AG04450 (cell line): ENCODE results near the gene OSBPL2. TPM values are rescaled to one million over a fixed set of nuclear protein-coding genes. Genes with fewer than 3 reads are reported as not detected.

Experiments used
- CTCF ChIA-PET: fragments of 300-600, 350-600 bp; formaldehyde crosslinking; extraction: SDS; loops from one replicate; lab custom pipeline; 2022; ENCODE audit warnings: antibody characterized with exemption, inconsistent platforms; lab: Charles Lee
- POLR2A ChIA-PET: fragments of 350-600 bp; formaldehyde crosslinking; extraction: SDS; loops from one replicate; lab custom pipeline; 2021; ENCODE audit warnings: antibody characterized with exemption, inconsistent platforms; lab: Yijun Ruan, JAX
- DNase-seq: peaks from one replicate; pipeline ENCODE4 v3.0.0-alpha.2; 2011; ENCODE audit warnings: low read depth, low spot score
- H3K27ac ChIP-seq: one replicate; pipeline ENCODE4 v1.5.1; 2012; ENCODE audit warnings: low read depth, low read length, control low read depth
- H3K27me3 ChIP-seq: one replicate; pipeline ENCODE4 v1.6.0; 2012; ENCODE audit warnings: low read length; ENCODE audit not compliant: control insufficient read depth, insufficient read depth
- H3K4me3 ChIP-seq: 2 replicates; pipeline ENCODE4 v1.5.1; 2011; ENCODE audit warnings: mild to moderate bottlenecking, low read depth, low read length, control low read depth
- H3K9me3 ChIP-seq: 2 replicates; pipeline ENCODE4 v1.5.1; 2012; ENCODE audit warnings: low read length; ENCODE audit not compliant: control insufficient read depth, insufficient read depth
- polyA plus RNA-seq: library from polyadenylated mRNA; depleted of rRNA; stranded (reverse); fragments of >200 nt; gene quantifications from 2 replicates; pipeline ENCODE4 v1.2.3, GENCODE V29; 2011
- TF ChIP-seq, protein P1 (sequence below): IDR thresholded peaks from 2 replicates; pipeline ENCODE4 v1.5.1; 2011; ENCODE audit warnings: low read depth, low read length, control low read depth, inconsistent platforms

The OSBPL2 gene
- polyA plus RNA-seq, 1 experiment, result 18.5 TPM

DNA sequence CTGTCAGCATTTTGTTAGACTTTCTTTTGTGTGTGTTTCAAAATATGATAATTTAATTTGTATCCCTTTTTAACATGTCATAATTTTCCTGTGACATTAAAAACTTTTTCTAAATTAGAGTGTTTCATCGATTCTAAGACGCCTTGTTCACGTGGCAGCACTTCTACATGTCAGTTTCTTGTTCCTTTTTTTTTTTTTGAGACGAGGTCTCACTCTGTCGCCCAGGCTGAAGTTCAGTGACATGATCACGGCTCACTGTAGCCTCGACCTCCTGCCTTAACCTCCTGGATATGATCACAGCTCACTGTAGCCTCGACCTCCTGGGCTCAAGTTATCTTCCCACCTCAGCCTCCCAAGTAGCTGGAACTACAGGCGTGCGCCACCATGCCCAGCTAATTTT is 36.9 kb downstream of the OSBPL2 start:
- ChIA-PET CTCF (no interaction called here), POLR2A (no interaction called here)
- Histone ChIP-seq H3K27me3 (no peaks in the 10 kb centered on the region), H3K27ac (no peak overlapping the region), H3K4me3 (no peak overlapping the region), H3K9me3 (no peaks in the 10 kb centered on the region; the same call in 1 of the 2 replicates)
- no peak for DNase-seq
- TF ChIP-seq, protein P1, sequence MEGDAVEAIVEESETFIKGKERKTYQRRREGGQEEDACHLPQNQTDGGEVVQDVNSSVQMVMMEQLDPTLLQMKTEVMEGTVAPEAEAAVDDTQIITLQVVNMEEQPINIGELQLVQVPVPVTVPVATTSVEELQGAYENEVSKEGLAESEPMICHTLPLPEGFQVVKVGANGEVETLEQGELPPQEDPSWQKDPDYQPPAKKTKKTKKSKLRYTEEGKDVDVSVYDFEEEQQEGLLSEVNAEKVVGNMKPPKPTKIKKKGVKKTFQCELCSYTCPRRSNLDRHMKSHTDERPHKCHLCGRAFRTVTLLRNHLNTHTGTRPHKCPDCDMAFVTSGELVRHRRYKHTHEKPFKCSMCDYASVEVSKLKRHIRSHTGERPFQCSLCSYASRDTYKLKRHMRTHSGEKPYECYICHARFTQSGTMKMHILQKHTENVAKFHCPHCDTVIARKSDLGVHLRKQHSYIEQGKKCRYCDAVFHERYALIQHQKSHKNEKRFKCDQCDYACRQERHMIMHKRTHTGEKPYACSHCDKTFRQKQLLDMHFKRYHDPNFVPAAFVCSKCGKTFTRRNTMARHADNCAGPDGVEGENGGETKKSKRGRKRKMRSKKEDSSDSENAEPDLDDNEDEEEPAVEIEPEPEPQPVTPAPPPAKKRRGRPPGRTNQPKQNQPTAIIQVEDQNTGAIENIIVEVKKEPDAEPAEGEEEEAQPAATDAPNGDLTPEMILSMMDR, result no peak

DNA sequence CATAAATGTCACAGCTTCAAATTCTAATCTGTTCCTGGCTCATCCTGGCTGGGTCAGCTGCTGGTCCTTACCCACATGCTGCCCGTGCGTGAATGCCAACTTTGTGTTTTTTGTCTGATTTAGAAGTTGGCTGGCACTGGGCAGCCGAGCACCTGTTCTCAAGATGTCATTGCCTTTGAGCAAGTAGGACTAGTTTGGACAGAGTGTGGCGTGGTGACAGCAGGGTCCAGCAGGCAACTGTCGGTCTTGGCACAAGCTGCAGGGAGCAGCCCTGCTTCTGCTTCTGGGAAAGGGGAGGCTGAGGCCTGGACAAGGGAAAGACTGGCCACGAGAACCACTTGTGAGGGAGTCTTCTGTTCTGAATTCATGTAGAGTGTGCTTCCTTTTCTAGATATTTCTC is 38.1 kb downstream of the OSBPL2 start:
- no peak overlapping the region for H3K27ac ChIP-seq
- DNase-seq, result no peak
- no peak overlapping the region for H3K4me3 ChIP-seq
- POLR2A ChIA-PET, result no interaction called here
- CTCF ChIA-PET, result no interaction called here
- no peaks in the 10 kb centered on the region for H3K27me3 ChIP-seq
- H3K9me3 ChIP-seq, result no peaks in the 10 kb centered on the region; the same call in 1 of the 2 replicates
- TF ChIP-seq, protein P1, result no peak

DNA sequence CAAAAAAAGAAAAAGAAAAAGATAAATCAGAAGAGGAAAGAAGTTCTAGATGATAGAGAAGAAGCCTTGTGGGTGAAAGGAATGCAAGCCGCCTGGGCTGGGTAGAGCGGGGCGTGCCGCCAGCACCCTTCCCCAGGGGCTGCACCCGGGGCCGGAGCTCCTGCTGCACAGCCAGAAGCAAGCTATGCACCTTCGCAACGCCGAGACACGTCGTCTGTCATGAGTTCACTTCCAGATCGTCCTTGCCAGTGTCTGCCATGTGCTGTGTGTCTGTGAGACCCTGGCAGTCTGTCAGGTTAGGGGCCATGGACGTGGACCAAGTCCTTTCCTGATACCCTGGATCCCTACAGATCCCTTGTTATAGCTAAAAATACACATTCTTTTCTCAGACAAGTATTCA is 38.9 kb downstream of the OSBPL2 start:
- CTCF ChIA-PET, result no interaction called here
- H3K27me3 ChIP-seq, result no peaks in the 10 kb centered on the region
- no peak overlapping the region for H3K4me3 ChIP-seq
- no peak overlapping the region for H3K27ac ChIP-seq
- TF ChIP-seq, protein P1, result no peak
- DNase-seq, result no peak
- no peaks in the 10 kb centered on the region; the same call in 1 of the 2 replicates for H3K9me3 ChIP-seq
- POLR2A ChIA-PET, result no interaction called here

DNA sequence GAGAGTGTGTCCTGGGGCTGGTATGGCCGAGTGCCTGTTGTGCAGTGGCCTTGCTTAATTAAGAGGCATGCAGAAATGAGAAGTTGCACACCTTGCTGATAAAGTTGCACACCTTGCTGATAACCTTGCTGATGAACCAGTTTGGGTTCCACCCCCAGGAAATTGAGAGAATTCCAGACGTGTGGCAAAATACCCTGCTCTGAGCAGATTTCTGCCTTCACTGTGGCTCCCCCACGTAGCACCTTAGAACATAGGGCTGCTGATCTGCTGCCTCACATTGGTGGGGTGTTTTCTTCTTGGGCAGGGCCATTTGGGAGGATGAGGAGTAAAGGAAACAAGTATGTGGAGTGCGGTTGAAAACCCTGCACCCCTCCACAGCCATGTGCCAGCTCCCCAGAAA is 42.0 kb downstream of the OSBPL2 start:
- Histone ChIP-seq H3K9me3 (no peaks in the 10 kb centered on the region; the same call in 1 of the 2 replicates), H3K27ac (no peak overlapping the region), H3K4me3 (no peak overlapping the region), H3K27me3 (no peaks in the 10 kb centered on the region)
- ChIA-PET POLR2A (no interaction called here), CTCF (no interaction called here)
- TF ChIP-seq, protein P1, result no peak
- DNase-seq, result no peak

DNA sequence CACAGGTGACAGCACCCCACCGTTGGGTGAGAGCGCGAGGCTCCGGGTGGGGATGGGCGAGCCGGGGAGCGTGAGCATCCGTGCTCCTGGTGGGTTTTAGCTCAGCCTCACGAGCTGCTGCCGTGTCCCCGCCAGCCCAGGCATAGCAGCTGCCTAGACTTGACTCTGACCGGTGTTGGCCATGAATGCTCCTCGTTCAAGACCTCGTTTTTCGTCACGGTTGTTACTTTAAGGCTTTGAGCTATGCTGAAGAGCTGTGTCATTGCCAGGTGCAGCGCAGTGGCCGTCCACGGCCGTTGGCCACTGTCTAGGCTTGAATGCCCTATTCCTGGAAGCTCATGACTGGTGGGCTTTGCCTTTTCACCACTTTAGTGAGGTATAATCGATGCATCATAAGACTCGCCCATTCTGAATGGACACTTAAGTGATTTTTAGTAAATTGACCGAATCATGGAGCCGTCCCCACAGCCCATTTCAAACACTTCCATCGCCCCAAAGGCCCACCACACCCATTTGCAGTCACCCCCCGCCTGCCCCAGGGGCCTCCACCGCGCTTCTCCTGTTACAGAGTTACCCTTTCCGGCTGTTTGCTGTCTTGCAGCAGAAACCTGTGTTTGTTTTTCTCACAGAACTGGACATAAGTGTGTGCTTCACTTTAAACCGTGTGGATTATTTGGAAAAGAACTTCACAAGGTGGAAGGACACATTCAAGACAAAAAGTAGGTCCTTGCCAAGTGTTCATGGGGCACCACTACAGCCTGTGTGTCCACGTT is 43.0 kb downstream of the OSBPL2 start:
- Histone ChIP-seq H3K4me3 (no peak overlapping the region), H3K27ac (no peak overlapping the region), H3K9me3 (no peaks in the 10 kb centered on the region; the same call in 1 of the 2 replicates), H3K27me3 (no peaks in the 10 kb centered on the region)
- ChIA-PET CTCF (no interaction called here), POLR2A (no interaction called here)
- TF ChIP-seq, protein P1, result no peak
- no peak for DNase-seq
